GM21786 (cell line): ENCODE data around the gene ERCC2.

Experiments used
- ATAC-seq: cut with Tn5 transposase; IDR thresholded peaks from one replicate; pipeline ENCODE4 v1.9.1; 2021; ENCODE audit not compliant: unreplicated experiment

ERCC2 gene

GRCh38 chr19:45355910-45356309, 14.5 kb downstream of the ERCC2 start:
- no peak for ATAC-seq

- no peak for ATAC-seq
Measured at GRCh38 chr19:45355402-45355801, 15.0 kb downstream of the ERCC2 start.

- no peak for ATAC-seq
Measured at GRCh38 chr19:45354241-45354842, 16.0 kb downstream of the ERCC2 start.

- ATAC-seq = no peak
Measured at GRCh38 chr19:45352914-45353796, 17.2 kb downstream of the ERCC2 start.

- ATAC-seq = no peak
Measured at GRCh38 chr19:45352471-45352870, 17.9 kb downstream of the ERCC2 start.

GRCh38 chr19:45352062-45352461, 18.3 kb downstream of the ERCC2 start:
- no peak for ATAC-seq

DNA sequence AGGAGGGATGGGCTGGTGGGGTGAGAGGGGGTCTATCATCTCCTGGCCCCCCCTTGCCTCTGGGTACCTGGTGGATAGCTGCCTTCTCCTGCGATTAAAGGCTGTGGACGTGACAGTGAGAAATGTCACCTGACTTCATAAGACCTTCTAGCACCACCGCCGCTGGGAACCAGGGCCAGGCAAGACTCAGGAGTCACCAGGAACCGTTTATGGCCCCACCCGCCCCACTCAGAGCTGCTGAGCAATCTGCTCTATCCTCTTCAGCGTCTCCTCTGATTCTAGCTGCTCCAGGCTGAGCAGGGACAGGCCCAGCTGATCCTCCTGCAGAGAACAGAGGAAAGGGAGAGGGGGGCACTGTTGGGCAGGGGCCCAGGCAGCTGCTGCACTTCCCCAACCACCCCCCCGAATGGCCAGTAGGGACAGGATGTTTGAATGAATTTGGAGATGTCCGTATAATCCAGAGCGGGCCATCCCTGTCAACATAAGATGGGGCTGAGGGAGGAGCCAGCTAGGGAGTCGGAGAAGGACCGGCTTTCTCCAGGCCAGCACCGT, 18.9 kb downstream of the ERCC2 start:
- no peak for ATAC-seq

DNA sequence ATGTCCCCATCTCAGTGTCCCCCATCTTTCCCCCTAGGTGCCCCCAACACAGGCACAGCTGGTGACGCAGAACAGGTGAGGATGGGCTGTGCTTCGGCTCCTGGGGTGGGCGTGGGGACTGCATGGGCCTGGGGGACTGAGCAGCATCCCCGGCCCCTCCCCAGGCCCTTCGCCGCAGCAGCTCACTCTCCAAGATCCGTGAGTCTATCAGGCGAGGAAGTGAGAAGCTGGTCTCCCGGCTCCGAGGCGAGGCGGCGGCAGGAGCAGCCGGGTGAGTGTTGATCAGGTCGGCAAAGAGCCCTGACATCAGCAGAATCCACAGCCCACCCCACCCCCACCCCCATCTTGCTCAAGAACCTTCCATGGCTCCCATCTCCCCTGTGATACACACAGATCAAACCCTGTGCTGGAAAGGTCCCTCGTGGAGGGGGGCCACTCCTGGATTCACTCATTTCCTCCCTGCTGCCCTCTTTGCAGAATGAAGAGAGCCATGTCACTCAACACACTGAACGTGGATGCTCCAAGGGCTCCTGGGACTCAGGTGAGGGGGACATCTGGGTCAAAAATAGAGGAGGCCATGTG, 19.8 kb downstream of the ERCC2 start:
- ATAC-seq = no peak

DNA sequence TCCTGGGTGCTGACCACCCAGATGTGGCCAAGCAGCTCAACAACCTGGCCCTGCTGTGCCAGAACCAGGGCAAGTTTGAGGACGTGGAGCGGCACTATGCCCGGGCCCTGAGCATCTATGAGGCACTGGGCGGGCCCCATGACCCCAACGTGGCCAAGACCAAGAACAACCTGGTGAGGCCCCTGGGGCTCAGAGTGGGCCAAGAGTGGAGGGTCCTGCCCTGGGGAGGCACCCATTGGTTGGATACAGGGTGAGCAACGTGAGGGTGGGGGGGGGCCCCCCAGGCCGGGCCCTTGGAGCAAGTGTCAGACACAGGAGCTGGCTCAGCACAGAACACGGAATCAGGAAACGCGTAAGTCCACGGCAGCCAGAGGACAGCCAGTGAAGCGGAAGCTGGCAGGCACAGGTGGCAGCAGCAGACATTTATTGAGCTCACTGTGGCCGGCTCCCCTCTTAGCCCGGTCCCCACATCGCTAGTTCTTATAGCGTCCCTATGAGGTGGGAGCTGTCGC, 20.9 kb downstream of the ERCC2 start:
- ATAC-seq = no peak

- ATAC-seq = no peak
Measured at GRCh38 chr19:45349126-45349415, 21.3 kb downstream of the ERCC2 start.

DNA sequence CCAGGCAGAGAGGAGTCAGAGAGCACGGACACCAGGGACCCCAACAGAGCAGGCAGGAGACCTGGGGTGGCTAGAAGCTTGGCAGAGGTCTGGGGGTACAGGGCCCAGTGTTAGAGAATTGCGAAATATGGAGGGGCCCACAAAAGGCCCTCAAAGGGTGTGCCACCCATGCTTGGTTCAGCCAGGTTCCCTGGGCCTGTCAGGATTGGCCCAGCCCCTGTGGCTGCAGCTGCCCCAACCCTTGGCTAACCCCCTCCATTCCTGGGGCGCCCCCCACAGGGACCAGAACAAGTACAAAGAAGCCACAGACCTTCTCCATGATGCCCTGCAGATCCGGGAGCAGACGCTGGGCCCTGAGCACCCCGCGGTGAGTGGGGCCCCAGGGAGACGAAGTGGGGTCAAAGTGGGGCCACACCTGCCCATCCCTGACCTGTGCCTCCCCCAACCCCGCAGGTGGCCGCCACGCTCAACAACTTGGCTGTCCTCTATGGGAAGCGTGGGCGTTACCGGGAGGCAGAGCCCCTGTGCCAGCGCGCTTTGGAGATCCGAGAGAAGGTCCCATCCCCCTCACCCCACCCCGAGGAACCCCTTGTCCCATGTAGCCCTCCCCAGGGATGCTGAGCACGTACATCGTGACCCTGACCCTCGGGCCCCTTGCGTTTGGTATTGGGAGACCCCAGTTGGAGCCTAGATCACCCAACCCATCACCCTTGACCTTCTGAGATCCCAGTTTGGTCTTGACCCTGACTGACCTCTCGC, 21.8 kb downstream of the ERCC2 start:
- no peak for ATAC-seq

- ATAC-seq = no peak
Measured at GRCh38 chr19:45347570-45348366, 22.6 kb downstream of the ERCC2 start.

DNA sequence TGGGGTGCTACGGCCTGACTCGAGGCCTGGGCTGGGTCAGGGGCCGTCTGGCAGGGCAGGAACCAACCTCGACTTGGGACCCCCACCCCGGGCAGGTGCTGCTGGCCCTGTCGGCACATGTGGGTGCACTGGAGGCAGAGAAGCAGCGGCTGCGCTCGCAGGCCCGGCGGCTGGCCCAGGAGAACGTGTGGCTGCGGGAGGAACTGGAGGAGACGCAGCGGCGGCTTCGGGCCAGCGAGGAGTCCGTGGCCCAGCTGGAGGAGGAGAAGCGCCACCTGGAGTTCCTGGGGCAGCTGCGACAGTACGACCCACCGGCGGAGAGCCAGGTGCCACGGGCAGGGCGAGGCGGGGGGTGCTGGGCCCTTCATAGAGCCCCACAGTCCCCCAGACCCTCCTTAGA, 23.9 kb downstream of the ERCC2 start:
- ATAC-seq = no peak

DNA sequence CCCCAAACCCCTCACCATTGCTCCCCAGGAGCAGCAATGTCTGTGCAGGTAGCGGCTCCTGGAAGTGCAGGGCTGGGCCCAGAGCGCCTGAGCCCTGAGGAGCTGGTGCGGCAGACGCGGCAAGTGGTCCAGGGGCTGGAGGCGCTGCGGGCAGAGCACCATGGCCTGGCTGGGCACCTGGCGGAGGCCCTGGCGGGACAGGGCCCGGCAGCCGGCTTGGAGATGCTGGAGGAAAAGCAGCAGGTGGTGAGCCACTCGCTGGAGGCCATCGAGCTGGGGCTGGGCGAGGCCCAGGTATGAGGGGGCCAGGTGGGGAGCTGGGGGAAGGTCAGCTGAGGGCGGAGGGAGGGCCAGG, 24.9 kb downstream of the ERCC2 start:
- no peak for ATAC-seq

DNA sequence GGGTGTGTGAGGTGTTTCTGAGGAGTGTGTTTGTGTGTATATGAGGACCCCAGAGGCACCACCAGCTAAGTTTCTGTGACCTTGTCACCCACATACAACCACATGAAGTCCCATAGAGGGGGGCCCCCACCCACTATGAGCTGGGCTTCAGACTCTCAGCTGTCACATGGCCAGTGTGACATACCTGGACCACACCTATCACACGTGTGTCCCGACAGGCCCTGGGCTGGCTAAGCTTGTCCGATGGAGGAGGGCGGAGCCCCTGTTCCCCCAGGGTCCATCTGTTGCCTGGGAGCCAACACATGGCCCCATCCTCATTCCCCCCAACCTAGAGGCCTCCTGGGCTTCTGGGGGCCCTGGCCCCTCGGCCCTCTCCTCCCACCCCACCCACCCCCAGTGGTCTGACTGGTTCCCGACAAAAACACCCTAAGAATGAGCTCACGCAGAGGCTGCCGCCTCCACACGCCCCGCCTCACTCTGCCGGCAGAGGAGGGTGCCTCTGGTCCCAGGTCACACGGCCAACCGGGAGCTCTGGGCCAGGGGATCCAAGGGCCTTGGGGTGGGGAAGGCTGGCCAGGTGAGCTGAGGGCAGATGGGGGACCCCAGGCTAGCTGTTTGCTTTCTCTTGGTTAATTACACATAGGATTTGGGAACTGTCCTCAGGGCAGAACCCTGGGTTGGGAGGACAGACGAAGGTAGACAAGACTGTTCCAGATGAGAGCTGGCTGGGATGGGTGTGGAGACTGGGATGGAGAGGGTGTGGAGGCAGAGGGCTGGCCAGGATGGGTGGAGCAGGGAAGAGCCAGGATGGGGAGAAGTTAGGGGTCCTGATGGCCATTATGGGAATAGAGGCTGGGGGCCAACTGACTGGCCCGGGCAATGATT, 25.5 kb downstream of the ERCC2 start:
- no peak for ATAC-seq

GRCh38 chr19:45342911-45343310, 27.5 kb downstream of the ERCC2 start:
- no peak for ATAC-seq

- ATAC-seq = no peak
Measured at GRCh38 chr19:45340899-45341453, 29.4 kb downstream of the ERCC2 start.

GRCh38 chr19:45340232-45340898, 30.0 kb downstream of the ERCC2 start, which contains the start of gene KLC3:
KLC3 (plus strand) TSS chr19:45340750; CDS start chr19:45345542, 4,792 bp downstream.
- no peak for ATAC-seq
